Raji (cell line): Measurements from ENCODE around the gene TMEM88.

Experiments
- POLR2A ChIP-seq: IDR thresholded peaks from 2 replicates; pipeline ENCODE4 v1.6.1; 2011; ENCODE audit warnings: low read depth, low read length, control low read depth; ENCODE audit not compliant: insufficient read depth

Gene TMEM88

DNA sequence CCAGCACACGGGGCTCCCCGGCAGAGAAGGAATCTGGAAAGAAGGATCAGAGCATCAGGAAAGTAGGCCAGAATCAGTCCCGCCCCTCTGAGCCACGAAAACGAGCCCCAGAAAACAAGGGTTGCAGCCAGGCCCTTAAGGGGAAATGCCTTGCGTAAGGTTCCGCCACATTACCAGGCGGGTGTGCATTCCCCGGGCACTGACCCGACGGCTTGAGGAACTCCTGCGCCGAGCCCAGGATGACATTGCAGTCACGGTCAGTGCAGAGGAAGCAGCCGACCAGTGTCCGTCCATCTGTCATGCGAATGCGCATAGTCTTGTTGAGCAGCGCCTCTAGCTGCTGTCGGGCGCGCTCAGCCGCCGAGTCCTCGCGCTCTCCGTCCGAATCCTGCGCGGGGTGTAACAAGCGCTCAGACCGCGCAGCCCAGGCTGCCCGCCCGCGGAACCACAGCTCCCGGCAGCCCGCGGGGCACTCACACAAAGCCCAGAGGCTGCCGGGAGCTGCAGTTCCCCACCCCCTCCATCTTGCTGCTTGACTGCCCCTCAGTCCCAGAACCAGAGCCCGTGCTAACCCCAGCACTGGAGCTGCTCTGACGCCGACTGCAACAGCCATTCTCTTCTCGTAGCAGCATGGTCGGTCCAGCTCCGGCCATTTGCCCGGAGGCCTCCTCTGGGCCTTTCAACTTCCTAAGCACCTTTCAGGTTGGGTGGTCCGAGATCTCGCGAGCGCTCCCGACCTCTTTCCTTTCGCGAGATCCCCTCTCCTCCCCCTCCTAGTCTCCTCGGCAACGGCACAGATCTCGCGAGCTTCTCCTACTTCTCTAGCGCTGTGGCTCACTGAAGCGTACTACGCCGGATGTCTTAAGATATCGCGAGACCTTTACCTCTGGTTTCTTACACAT lies 2.2 kb downstream of the TMEM88 start, which contains the start of gene NAA38:
TSS of gene NAA38 (minus strand) at position 749 of the 902 bp plus-strand sequence. CDS start at position 653, 96 bp downstream.
- TF ChIP-seq POLR2A, result peak; percentile 89

GRCh38 chr17:7857713-7858521 lies 3.1 kb downstream of the TMEM88 start, which contains the start of gene CYB5D1:
CYB5D1 (plus strand) TSS chr17:7858003; CDS start chr17:7858135, 132 bp downstream.
- no peak; the same call in 1 of the 2 replicates for TF ChIP-seq POLR2A

- TF ChIP-seq POLR2A, result no peak
Measured at GRCh38 chr17:7858522-7858810, 3.6 kb downstream of the TMEM88 start.

- TF ChIP-seq POLR2A, result no peak
Measured at GRCh38 chr17:7859028-7859427, 4.2 kb downstream of the TMEM88 start.

- TF ChIP-seq POLR2A, result no peak
Measured at GRCh38 chr17:7862692-7863437, 8.0 kb downstream of the TMEM88 start.

- TF ChIP-seq POLR2A, result no peak
Measured at GRCh38 chr17:7864995-7865650, 10.3 kb downstream of the TMEM88 start.

- TF ChIP-seq POLR2A, result no peak
Measured at GRCh38 chr17:7867881-7868329, 13.0 kb downstream of the TMEM88 start.

DNA sequence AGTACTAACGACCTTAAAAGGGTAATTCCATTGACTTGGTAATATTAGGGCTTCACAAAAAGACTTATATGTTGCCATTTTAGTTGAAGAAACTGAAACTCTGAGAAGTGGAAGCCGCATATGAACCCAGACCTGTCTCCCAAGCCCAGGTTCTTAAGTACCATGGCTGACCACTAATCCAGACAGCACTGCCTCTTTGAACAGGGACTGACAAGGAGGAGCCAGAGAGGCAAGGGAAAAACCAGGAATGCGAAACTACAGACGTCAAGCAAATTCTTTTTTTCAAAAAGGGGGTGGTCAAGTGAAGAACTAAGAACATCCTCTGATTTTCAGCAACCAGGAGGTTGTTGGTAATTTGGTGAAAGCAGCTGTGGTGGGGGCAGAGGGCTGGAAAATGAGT lies 18.2 kb downstream of the TMEM88 start:
- TF ChIP-seq POLR2A, result no peak

DNA sequence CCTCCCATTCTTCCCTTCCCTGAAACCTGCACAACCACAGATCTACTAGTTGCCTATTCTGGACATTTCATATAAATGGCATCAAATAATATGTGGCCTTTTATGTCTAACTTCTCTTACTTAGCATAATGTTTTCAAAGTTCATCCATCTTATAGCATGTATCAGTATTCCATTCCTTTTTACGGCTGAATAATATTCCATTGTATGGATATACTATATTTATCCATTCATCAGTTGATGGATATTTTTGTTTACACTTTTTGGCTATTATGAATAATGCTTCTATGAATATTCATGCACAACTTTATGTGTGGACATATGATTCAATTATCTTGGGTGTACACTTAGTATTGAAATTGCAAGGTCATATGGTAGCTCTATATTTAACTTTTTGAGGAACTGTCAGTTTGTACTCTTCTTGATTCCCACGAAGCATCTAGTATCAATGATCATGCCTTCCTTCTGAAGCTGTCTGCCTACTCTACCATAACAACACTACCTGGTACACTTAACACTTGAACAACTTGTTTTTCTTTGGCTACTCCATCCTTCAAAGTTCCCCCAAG lies 21.0 kb downstream of the TMEM88 start:
- no peak for TF ChIP-seq POLR2A

GRCh38 chr17:7878234-7878633 lies 23.4 kb downstream of the TMEM88 start:
- TF ChIP-seq POLR2A, result no peak

GRCh38 chr17:7880076-7880868 lies 25.4 kb downstream of the TMEM88 start:
- no peak for TF ChIP-seq POLR2A

DNA sequence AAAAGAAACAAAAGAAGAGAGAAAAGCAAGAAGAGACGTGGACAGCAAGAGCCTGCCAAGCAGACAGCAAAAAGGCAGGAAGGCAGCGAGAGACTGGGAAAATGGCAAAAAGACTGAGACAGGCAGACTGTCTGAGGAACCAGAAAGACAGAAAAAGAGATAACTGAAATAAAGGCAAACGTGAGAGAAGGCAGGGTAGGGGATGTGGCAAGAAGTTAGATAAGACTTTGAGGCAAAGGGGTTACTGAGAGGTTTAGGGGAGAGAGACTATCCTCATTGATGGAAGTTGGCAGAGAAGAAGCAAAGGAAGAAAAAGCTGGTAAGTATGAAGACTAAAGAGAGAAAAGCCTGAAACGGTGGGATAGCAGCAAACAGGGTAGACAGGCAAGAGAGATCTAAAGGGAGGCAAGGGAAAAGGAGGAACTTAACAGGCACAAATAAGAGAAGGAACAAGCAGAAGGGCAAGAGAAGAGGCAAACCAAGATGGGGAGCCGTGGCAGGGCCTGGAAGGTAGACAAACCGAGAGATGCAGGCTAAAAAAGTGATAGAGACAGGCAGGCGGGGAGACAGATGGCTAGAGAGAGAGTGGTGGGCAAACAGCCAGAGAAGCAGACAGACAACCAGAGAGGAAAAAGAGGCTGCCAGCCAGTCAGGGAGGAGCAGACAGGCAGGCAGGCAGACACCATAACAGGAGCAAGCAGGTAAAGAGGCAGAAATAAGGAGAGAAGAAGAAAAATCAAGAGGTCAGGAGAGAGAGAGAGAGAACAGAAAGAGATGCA lies 26.6 kb downstream of the TMEM88 start:
- TF ChIP-seq POLR2A, result no peak

- peak; percentile 81 for TF ChIP-seq POLR2A
Measured at GRCh38 chr17:7882068-7882467, 27.2 kb downstream of the TMEM88 start.
